NCI-H1105 treated with DMSO at 0.1 percent for 48 hours (cell line): ENCODE measurements around the gene DZIP1.

Experiments used
- DNase-seq: peaks from one replicate; lab custom pipeline; 2025; lab: John Stamatoyannopoulos, UW

DZIP1 gene

GRCh38 chr13:95547531-95548167 lies 96.9 kb downstream of the DZIP1 start:
- no peak for DNase-seq

DNA sequence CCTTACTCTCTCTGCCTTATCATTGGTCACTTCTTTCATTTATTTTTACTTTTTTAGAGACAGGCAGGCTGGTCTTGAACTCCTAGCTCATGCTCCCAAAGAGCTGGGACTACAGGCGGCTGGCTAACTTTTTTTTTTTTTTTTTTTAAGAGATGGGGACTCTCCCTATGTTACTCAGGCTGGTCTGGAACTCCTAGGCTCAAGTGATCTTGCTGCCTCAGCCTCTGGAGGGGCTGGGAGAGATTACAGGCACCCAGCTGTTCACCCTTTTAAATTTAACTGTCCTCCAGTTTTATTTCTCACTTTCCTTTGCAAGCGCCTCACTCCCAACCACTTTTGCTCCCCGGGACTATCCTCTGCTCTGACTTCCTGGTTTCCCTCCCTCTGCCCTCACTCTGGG lies 97.6 kb downstream of the DZIP1 start:
- no peak for DNase-seq

DNA sequence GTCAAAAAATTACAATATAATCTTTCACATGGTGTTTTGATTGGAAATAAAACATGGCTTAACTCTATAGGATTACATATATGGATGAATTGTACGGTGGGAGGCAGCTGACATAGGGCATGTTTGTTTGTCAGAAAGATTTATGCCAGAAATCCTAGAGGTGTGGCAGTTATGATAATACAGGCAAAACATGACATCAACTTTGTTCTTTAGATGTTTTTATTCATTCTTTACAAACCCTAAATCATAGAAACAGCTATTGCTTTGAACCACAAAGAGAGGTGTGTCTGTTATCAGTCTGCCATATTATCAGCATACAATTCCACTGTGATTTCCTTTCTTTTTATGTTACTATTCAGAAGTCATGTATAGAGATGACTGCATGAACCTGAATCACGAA lies 100.2 kb downstream of the DZIP1 start:
- DNase-seq = no peak

DNA sequence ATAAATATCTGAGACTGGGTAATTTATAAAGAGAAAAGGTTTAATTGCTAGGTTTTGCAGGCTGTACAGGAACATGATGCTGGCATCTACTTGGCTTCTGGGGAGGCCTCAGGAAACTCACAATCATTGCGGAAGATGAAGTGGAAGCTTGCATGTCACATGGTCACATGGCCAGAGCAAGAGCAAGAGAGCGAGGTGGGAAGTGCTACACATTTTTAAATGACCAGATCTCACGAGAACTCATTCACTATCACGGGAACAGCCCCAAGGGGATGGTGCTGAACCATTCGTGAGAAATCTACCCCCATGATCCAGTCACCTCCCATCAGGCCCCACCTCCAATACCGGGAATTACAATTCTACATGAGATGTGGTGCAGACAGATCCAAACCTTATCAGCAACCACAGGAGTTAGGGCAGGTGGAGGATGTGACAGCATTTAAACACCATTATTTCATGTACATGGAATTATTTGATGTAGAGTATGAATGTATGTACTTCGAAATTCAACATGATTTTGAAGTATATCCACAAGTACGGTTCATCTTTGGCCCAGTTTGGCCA lies 102.5 kb downstream of the DZIP1 start:
- DNase-seq = no peak

GRCh38 chr13:95541308-95541707 lies 103.2 kb downstream of the DZIP1 start:
- no peak for DNase-seq

DNA sequence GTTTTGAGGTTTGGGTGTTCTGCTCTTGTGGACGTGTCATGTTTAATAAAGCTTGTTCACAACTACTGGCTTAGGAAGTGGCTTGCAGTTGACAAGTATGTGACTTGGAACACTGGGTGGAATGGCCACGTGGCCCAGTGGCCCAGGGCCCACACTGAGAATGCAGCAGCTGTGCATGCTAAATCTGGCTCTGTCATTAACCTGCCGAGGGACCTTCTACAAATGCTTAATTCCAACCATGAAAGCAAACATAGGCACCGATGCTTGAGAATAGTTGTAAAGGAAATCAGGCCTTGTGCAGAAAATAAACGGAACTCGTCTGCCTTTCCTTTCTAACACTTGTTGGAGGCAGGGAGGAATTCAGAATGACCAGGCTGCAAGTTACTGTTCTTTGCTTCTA lies 103.6 kb downstream of the DZIP1 start:
- DNase-seq = no peak

- peak; percentile 29 for DNase-seq
Observed at GRCh38 chr13:95536632-95537241, 107.8 kb downstream of the DZIP1 start.

DNA sequence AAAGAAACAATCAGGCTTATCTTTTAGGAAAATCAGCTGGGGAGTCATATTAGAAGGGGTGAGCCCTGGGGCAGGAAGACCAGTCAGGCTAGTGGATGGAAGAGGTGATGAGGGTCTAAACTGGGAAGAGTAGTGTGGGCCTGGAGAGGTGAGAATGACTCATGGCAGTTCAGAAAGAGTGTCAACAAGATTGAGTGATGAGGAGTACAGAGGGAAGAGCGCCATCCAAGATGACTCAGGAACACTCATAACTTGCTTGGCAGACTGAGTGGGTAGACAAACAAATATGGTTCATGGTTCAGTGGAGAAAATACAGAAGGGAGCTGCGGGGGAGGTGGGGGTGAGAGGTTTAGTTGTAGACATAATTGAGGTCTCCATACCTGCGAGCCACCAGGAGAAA lies 109.3 kb downstream of the DZIP1 start:
- no peak for DNase-seq

DNA sequence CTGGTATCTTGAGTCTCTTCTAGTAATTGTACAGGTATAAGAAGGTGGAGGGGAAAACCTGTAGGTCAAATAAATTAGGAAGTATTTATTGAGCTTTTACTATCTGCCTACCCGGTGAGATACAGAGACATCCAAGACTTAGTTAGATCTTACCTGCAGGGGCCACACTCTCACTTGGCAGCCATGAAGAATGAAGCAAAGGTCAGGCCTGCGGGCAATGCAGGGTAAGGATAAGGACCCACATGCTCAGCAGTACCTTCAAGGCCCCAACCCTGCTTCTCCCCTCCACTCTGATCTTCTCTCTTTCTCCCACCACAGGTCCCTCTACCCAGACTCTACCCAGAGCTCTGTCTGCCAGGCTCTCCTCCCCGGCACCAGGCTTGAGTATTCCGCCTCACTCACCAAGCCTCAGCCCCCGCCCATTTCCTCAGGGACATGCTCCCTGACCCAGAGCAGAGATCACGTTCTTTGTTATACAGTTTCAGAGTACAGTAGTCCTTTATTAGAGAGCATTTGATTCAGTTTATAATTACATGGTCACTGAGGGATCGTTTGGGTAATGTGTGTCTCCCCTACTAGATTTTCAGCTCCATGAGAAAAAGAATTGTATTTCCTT lies 110.9 kb downstream of the DZIP1 start:
- no peak for DNase-seq

- peak; percentile 67 for DNase-seq
Observed at GRCh38 chr13:95530178-95530577, 114.3 kb downstream of the DZIP1 start.
